ENCODE data around the gene HGFAC. TPM values are rescaled to one million over a fixed set of nuclear protein-coding genes. Genes with fewer than 3 reads are reported as not detected.
A peak's percentile ranks its signal among the peaks of the same experiment; 100 is the strongest.

Gene HGFAC
- total RNA-seq: not detected

GRCh38 chr4:3441501-3442459, at the start of gene HGFAC:
HGFAC (plus strand) TSS chr4:3441968; CDS start chr4:3442002, 34 bp downstream.
- ATAC-seq: no peak

GRCh38 chr4:3392321-3392720, 49.4 kb upstream of the HGFAC start:
- no peak for ATAC-seq

- no peak for ATAC-seq
Observed at GRCh38 chr4:3393171-3393570, 48.6 kb upstream of the HGFAC start.

- ATAC-seq: no peak
Observed at GRCh38 chr4:3396600-3396999, 45.2 kb upstream of the HGFAC start.

GRCh38 chr4:3397128-3397527, 44.6 kb upstream of the HGFAC start:
- ATAC-seq: no peak

GRCh38 chr4:3399277-3400194, 42.2 kb upstream of the HGFAC start:
- ATAC-seq: peak; percentile 40

GRCh38 chr4:3401436-3402171, 40.2 kb upstream of the HGFAC start:
- ATAC-seq: no peak

- no peak for ATAC-seq
Observed at GRCh38 chr4:3402491-3403347, 39.0 kb upstream of the HGFAC start.

- no peak for ATAC-seq
Observed at GRCh38 chr4:3403348-3403906, 38.3 kb upstream of the HGFAC start.

- ATAC-seq: no peak
Observed at GRCh38 chr4:3404546-3404945, 37.2 kb upstream of the HGFAC start.

GRCh38 chr4:3405176-3405575, 36.6 kb upstream of the HGFAC start:
- no peak for ATAC-seq

- no peak for ATAC-seq
Observed at GRCh38 chr4:3406021-3406420, 35.7 kb upstream of the HGFAC start.

GRCh38 chr4:3406431-3406830, 35.3 kb upstream of the HGFAC start:
- no peak for ATAC-seq

GRCh38 chr4:3407171-3407771, 34.5 kb upstream of the HGFAC start:
- no peak for ATAC-seq

- no peak for ATAC-seq
Observed at GRCh38 chr4:3407930-3408792, 33.6 kb upstream of the HGFAC start.

GRCh38 chr4:3408793-3409330, 32.9 kb upstream of the HGFAC start:
- ATAC-seq: no peak

GRCh38 chr4:3409571-3410091, 32.1 kb upstream of the HGFAC start:
- ATAC-seq: no peak

GRCh38 chr4:3410401-3411135, 31.2 kb upstream of the HGFAC start:
- ATAC-seq: no peak
